ENCODE results near the gene ATP6V1B1.

DNA sequence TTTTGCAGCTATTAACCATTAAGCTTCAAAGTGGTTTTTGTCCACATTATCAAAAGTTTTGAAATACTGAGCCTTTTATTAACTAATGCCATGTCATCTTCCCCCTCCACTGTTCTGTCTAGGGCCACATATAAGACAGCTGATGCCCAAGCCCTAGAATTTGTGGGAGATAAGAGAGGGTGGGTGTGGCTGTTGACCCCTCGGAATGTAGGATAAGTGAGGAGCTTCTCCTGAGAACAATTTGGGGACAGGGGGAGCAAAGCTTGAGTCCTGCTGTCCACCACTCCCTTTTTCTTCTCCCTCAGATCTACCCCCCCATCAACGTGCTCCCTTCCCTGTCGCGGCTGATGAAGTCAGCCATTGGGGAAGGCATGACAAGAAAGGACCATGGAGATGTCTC, 28.4 kb downstream of the ATP6V1B1 start:
- TF ChIP-seq EZH2phosphoT487 (IDR thresholded peaks at IDR 0.05; ENCODE audit: borderline replicate concordance, low read length) = no peak
- TF ChIP-seq CTCF (conservative IDR thresholded peaks at IDR 0.05; ENCODE audit: low read depth, low read length) = no peak

All from PC-3 (cell line).